WERI-Rb-1 (cell line): Measurements from ENCODE around the gene STK16.

Experiments
- DNase-seq: peaks from one replicate; pipeline ENCODE4 v3.0.0-alpha.2; 2020
- H3K27ac ChIP-seq: fragments of 250-450 bp; sonication (Bioruptor Pico); 2 replicates; pipeline ENCODE4 v1.5.1; 2020; ENCODE audit warnings: mild to moderate bottlenecking, moderate library complexity
- H3K27me3 ChIP-seq: fragments of 250-450 bp; sonication (Bioruptor Pico); 2 replicates; pipeline ENCODE4 v1.5.1; 2021; ENCODE audit warnings: mild to moderate bottlenecking, low read depth, moderate library complexity; ENCODE audit not compliant: insufficient read depth, severe bottlenecking
- H3K36me3 ChIP-seq: fragments of 250-450 bp; sonication (Bioruptor Pico); 2 replicates; pipeline ENCODE4 v1.5.1; 2020; ENCODE audit warnings: mild to moderate bottlenecking, moderate library complexity
- H3K4me3 ChIP-seq: 2 replicates; pipeline ENCODE4 v1.5.1; 2011; ENCODE audit warnings: low read depth, mild to moderate bottlenecking, control low read depth, low read length
- H3K9me3 ChIP-seq: fragments of 250-450 bp; sonication (Bioruptor Pico); 2 replicates; pipeline ENCODE4 v1.5.1; 2021; ENCODE audit warnings: mild to moderate bottlenecking, moderate library complexity; ENCODE audit not compliant: severe bottlenecking
- TF ChIP-seq, protein P1 (sequence below): IDR thresholded peaks from 2 replicates; pipeline ENCODE4 v1.5.1; 2011; ENCODE audit warnings: low read depth, mild to moderate bottlenecking, control low read depth, inconsistent platforms, low read length

The STK16 gene

DNA sequence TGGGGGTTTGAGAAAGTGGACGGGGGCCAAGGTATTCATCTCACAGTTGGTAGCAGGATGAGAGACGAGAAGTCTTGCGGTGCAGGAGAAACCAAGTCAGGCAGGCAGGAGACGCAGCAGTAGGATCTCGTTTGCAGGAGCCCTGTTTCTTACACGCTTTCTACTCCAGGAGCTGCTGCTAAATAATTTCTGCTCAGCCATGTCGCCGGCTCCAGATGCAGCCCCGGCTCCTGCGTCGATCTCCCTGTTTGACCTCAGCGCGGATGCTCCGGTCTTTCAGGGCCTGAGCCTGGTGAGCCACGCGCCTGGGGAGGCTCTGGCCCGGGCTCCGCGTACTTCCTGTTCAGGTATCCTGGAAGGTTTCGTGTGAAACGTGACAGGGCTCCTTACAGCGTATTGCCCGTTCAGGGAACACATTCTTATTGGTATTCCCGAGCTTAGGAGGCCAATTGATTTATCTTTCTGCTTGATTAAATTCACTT is 15.2 kb upstream of the STK16 start:
- H3K36me3 ChIP-seq: peaks cover 72% of the 10 kb centered on the region

DNA sequence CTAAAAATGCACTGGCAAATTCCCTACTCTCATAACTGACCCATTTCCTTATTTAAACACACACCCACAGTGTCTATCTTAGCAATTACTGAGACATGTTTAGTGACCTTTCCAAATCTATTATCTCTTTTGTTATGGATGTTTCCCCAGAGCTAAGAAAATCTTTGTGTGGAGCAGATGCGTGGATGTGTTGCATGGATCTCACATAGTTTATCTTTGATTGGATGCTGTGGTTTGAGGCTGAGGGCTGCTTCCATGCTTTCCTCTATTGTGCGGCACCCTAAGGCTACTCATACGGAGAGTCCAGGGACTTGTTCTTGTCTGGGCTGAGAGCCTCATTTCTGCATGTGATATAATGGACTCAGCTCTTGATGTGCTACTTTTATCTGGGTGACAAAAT is 10.9 kb upstream of the STK16 start:
- TF ChIP-seq, protein P1, sequence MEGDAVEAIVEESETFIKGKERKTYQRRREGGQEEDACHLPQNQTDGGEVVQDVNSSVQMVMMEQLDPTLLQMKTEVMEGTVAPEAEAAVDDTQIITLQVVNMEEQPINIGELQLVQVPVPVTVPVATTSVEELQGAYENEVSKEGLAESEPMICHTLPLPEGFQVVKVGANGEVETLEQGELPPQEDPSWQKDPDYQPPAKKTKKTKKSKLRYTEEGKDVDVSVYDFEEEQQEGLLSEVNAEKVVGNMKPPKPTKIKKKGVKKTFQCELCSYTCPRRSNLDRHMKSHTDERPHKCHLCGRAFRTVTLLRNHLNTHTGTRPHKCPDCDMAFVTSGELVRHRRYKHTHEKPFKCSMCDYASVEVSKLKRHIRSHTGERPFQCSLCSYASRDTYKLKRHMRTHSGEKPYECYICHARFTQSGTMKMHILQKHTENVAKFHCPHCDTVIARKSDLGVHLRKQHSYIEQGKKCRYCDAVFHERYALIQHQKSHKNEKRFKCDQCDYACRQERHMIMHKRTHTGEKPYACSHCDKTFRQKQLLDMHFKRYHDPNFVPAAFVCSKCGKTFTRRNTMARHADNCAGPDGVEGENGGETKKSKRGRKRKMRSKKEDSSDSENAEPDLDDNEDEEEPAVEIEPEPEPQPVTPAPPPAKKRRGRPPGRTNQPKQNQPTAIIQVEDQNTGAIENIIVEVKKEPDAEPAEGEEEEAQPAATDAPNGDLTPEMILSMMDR: no peak
- peaks cover 68% of the 10 kb centered on the region for H3K36me3 ChIP-seq

More for the DNA sequence above, 15.2 kb upstream of the STK16 start:
- peak; percentile 43 for DNase-seq
- Histone ChIP-seq H3K4me3 (peak overlapping the region; percentile 88), H3K27me3 (no peaks in the 10 kb centered on the region), H3K9me3 (no peaks in the 10 kb centered on the region), H3K27ac (peak overlapping the region; percentile 95)
- TF ChIP-seq, protein P1: no peak

DNA sequence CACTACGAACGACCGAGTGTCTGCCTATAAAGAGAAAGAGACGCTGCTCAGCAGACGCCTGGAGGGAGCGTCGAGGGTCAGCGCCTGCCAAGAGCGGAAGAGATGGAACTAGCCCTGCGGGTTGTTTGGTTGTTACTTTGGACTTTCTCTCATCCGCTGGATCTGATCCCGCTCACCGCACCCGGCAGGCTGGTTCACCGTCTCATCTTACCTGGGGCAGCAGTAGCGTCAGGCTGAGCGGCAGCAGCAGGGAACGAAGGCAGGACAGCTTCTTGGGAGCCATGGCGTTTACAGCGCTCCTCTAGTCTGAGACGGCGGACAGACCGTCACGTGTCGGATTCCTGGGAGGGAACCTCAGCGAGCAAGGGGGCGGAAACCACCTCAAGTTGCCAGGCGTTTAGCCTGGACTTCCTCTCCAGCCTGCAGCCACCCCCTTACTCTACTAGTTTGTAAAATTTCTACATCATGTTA is 2.0 kb upstream of the STK16 start:
- no peak overlapping the region for H3K4me3 ChIP-seq
- H3K9me3 ChIP-seq: no peaks in the 10 kb centered on the region
- H3K36me3 ChIP-seq: peaks cover 16% of the 10 kb centered on the region
- no peak for DNase-seq
- no peaks in the 10 kb centered on the region for H3K27me3 ChIP-seq
- no peak overlapping the region for H3K27ac ChIP-seq
- TF ChIP-seq, protein P1: no peak

More for the DNA sequence above, 10.9 kb upstream of the STK16 start:
- no peaks in the 10 kb centered on the region for H3K27me3 ChIP-seq
- no peak overlapping the region for H3K27ac ChIP-seq
- H3K4me3 ChIP-seq: no peak overlapping the region
- DNase-seq: no peak
- no peaks in the 10 kb centered on the region for H3K9me3 ChIP-seq

DNA sequence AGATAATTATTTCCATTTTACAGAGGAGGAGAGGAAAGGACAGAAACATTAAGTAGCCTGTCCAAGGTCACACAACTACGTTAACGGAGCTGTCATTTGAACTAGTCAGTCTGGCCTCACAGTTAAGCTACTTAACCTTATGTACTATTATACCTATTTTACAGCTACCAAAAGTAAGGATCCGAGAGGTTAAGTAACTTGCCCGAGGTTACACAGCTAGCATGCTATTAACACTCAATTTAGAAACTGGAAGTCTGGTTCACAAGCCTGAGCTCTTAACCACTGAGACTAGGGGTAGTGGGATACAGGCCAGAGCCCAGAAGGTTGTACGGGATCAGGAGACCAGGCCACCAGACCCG is 511 bp upstream of the STK16 start:
- peak overlapping the region; percentile 89 for H3K27ac ChIP-seq

GRCh38 chr2:219245899-219246230 is 586 bp downstream of the STK16 start:
- TF ChIP-seq, protein P1: no peak
- Histone ChIP-seq H3K9me3 (no peaks in the 10 kb centered on the region), H3K27ac (peak overlapping the region; percentile 89), H3K27me3 (no peaks in the 10 kb centered on the region), H3K4me3 (peak overlapping the region; percentile 96), H3K36me3 (peaks cover 40% of the 10 kb centered on the region)
- peak; percentile 30 for DNase-seq

More for the DNA sequence above, 511 bp upstream of the STK16 start:
- TF ChIP-seq, protein P1: no peak
- no peak for DNase-seq
- peaks cover 29% of the 10 kb centered on the region for H3K36me3 ChIP-seq
- H3K27me3 ChIP-seq: no peaks in the 10 kb centered on the region
- peak overlapping the region; percentile 96 for H3K4me3 ChIP-seq
- no peaks in the 10 kb centered on the region for H3K9me3 ChIP-seq

- Histone ChIP-seq H3K36me3 (peaks cover 47% of the 10 kb centered on the region), H3K27ac (peak overlapping the region; percentile 16; the same call in 1 of the 2 replicates), H3K27me3 (no peaks in the 10 kb centered on the region), H3K4me3 (no peak overlapping the region), H3K9me3 (no peaks in the 10 kb centered on the region)
- TF ChIP-seq, protein P1: no peak
- DNase-seq: no peak
Measured at GRCh38 chr2:219246559-219246958, 1.3 kb downstream of the STK16 start.
